HG02870 (cell line): ENCODE data around the gene TCEANC2.

Experiments used
- ATAC-seq: cut with Tn5 transposase; IDR thresholded peaks from one replicate; pipeline ENCODE4 v1.9.1; 2021; ENCODE audit warnings: mild to moderate bottlenecking, moderate library complexity; ENCODE audit not compliant: unreplicated experiment

TCEANC2 gene

GRCh38 chr1:54129858-54130257 is 76.5 kb downstream of the TCEANC2 start:
- ATAC-seq, result no peak

GRCh38 chr1:54131419-54131818 is 78.0 kb downstream of the TCEANC2 start:
- ATAC-seq, result no peak

GRCh38 chr1:54132495-54132894 is 79.1 kb downstream of the TCEANC2 start:
- no peak for ATAC-seq

GRCh38 chr1:54134295-54134694 is 80.9 kb downstream of the TCEANC2 start:
- no peak for ATAC-seq

- no peak for ATAC-seq
Observed at GRCh38 chr1:54135436-54136120, 82.2 kb downstream of the TCEANC2 start.

GRCh38 chr1:54136269-54136896 is 83.0 kb downstream of the TCEANC2 start:
- ATAC-seq, result no peak

GRCh38 chr1:54136963-54137533 is 83.6 kb downstream of the TCEANC2 start:
- ATAC-seq, result no peak

GRCh38 chr1:54137534-54138061 is 84.2 kb downstream of the TCEANC2 start:
- no peak for ATAC-seq

GRCh38 chr1:54138994-54139393 is 85.6 kb downstream of the TCEANC2 start:
- no peak for ATAC-seq

- no peak for ATAC-seq
Observed at GRCh38 chr1:54139711-54140110, 86.3 kb downstream of the TCEANC2 start.

GRCh38 chr1:54142146-54142900 is 88.9 kb downstream of the TCEANC2 start:
- no peak for ATAC-seq

GRCh38 chr1:54144366-54144765 is 91.0 kb downstream of the TCEANC2 start:
- ATAC-seq, result no peak

GRCh38 chr1:54149734-54150133 is 96.3 kb downstream of the TCEANC2 start:
- no peak for ATAC-seq

GRCh38 chr1:54151013-54151412 is 97.6 kb downstream of the TCEANC2 start:
- ATAC-seq, result no peak

GRCh38 chr1:54152696-54153095 is 99.3 kb downstream of the TCEANC2 start, which contains the start of gene CDCP2:
TSS of gene CDCP2 (minus strand) at chr1:54153000. CDS start at chr1:54152922, 78 bp downstream.
- no peak for ATAC-seq

GRCh38 chr1:54153535-54154439 is 100.4 kb downstream of the TCEANC2 start:
- ATAC-seq, result no peak
